Measurements from ENCODE around the gene SRMS. TPM values are rescaled to one million over a fixed set of nuclear protein-coding genes. Genes with fewer than 3 reads are reported as not detected.
A peak's percentile ranks its signal among the peaks of the same experiment; 100 is the strongest.

Gene SRMS
- polyA plus RNA-seq, 1 donor (not counting 4 experiments of a cell fraction or from before 2014, with no cell fraction given), result 0.10 TPM

GRCh38 chr20:63574829-63575743, 27.5 kb upstream of the SRMS start:
- no peaks in the 10 kb centered on the region for H4K20me1 ChIP-seq (ENCODE audit: control insufficient read depth, extremely low read depth, insufficient read depth, low read length)
- H3K9me1 ChIP-seq (ENCODE audit: control insufficient read depth, extremely low read depth, insufficient read depth, low read length), result no peaks in the 10 kb centered on the region
- peaks cover 15% of the 10 kb centered on the region for H3K79me2 ChIP-seq (ENCODE audit: control insufficient read depth, insufficient read depth, low read length)
- no peak overlapping the region for H3K9ac ChIP-seq (ENCODE audit: control insufficient read depth, extremely low read depth, insufficient read depth, low read length)
- H3K36me3 ChIP-seq (ENCODE audit: control insufficient read depth in 2 of 2, extremely low read depth in 1 of 2, insufficient read depth in 2 of 2, low read length in 2 of 2), result peaks cover 2 to 3% of the 10 kb centered on the region in 2 experiments
- H3K27me3 ChIP-seq (ENCODE audit: control insufficient read depth, extremely low read depth, insufficient read depth, low read length), result no peaks in the 10 kb centered on the region
- no peak for DNase-seq (ENCODE audit: low read depth, low spot score)
- TF ChIP-seq CTCF (optimal IDR thresholded peaks at IDR 0.05 in 1 of 3, IDR thresholded peaks at IDR 0.05 in 1 of 3, conservative IDR thresholded peaks at IDR 0.05 in 1 of 3; ENCODE audit: extremely low read depth in 1 of 3, insufficient read depth in 2 of 3, low read length in 3 of 3) (no peak), EZH2 (IDR thresholded peaks at IDR 0.05; ENCODE audit: low read length) (no peak)
- dilution Hi-C loops (cut with MboI; ENCODE audit: extremely low pct_ligation_motif_present, low sequenced_read_pairs), result no loop called here
- no peak overlapping the region for H2AFZ ChIP-seq (ENCODE audit: control insufficient read depth, low read length)
- no peak overlapping the region for H3K27ac ChIP-seq (ENCODE audit: control insufficient read depth, insufficient read depth, low read length)
- H3K4me2 ChIP-seq (ENCODE audit: control insufficient read depth, extremely low read depth, insufficient read depth, low read depth, low read length), result no peak overlapping the region
- no peaks in the 10 kb centered on the region for H3K9me3 ChIP-seq (ENCODE audit: control insufficient read depth, low read depth, low read length)
- peaks cover 13% of the 10 kb centered on the region for H3K4me1 ChIP-seq (ENCODE audit: control insufficient read depth, extremely low read depth, insufficient read depth, low read length)
- no peak for FAIRE-seq
- H3K4me3 ChIP-seq (ENCODE audit: control insufficient read depth in 2 of 3, extremely low read depth in 1 of 3, insufficient read depth in 2 of 3, low read depth in 1 of 3, low read length in 3 of 3), result no peak overlapping the region

DNA sequence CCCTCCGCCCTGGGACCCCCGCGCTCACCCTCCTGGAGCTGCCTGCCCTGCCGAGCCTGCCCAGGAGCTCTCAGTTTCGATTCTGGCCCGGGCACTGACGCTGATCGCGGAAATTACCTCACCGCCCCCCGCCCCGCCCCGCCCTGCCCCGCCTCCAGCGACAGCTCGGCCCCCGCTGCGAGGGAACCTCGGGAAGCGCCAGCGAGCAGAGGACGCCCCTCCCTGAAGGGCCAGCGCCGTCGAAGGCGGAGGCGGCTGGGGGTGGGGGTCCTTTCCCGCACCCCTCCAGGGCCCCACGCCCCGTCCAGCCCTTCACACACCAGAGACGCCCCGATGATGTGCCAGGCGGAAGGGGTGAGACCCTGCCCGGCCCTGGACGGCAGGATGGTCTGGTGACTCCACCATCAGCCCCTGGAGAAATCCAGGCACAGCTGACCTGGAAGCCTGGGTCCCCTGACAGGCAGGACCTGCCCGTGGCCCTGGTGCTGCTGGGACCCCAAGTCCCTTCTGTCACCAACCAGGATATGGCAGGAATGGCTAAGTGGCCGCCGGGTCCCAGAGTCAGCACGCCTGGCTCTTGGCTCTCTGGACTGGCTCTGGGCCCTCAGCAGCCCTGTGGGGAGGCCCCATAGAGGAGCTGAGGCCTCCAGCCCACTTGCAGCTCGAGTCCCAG, 26.7 kb upstream of the SRMS start, which contains the start of gene HELZ2:
Gene HELZ2, minus strand, starts transcription at position 84 of the 673 bp plus-strand sequence. CDS start 1,854 bp downstream, outside the sequence.
- peak within 1 kb of the TSS; percentile 80 for H3K27ac ChIP-seq (ENCODE audit: control insufficient read depth, insufficient read depth, low read length)
- H3K36me3 ChIP-seq (ENCODE audit: control insufficient read depth in 2 of 2, extremely low read depth in 1 of 2, insufficient read depth in 2 of 2, low read length in 2 of 2), result peaks cover 3 to 5% of the 10 kb centered on the region in 2 experiments
- H3K9ac ChIP-seq (ENCODE audit: control insufficient read depth, extremely low read depth, insufficient read depth, low read length), result peak within 1 kb of the TSS; percentile 93
- peak within 1 kb of the TSS; percentile 78 to 96 (median 91) for H3K4me3 ChIP-seq (ENCODE audit: control insufficient read depth in 2 of 3, extremely low read depth in 1 of 3, insufficient read depth in 2 of 3, low read depth in 1 of 3, low read length in 3 of 3)
- H3K9me1 ChIP-seq (ENCODE audit: control insufficient read depth, extremely low read depth, insufficient read depth, low read length), result no peaks in the 10 kb centered on the region
- H2AFZ ChIP-seq (ENCODE audit: control insufficient read depth, low read length), result peak within 1 kb of the TSS; percentile 82
- H3K4me2 ChIP-seq (ENCODE audit: control insufficient read depth, extremely low read depth, insufficient read depth, low read depth, low read length), result peak within 1 kb of the TSS; percentile 77
- H3K9me3 ChIP-seq (ENCODE audit: control insufficient read depth, low read depth, low read length), result no peaks in the 10 kb centered on the region
- no peak for TF ChIP-seq CTCF (optimal IDR thresholded peaks at IDR 0.05 in 1 of 3, IDR thresholded peaks at IDR 0.05 in 1 of 3, conservative IDR thresholded peaks at IDR 0.05 in 1 of 3; ENCODE audit: extremely low read depth in 1 of 3, insufficient read depth in 2 of 3, low read length in 3 of 3)
- no peak for TF ChIP-seq EZH2 (IDR thresholded peaks at IDR 0.05; ENCODE audit: low read length)
- FAIRE-seq, result no peak
- H4K20me1 ChIP-seq (ENCODE audit: control insufficient read depth, extremely low read depth, insufficient read depth, low read length), result no peaks in the 10 kb centered on the region
- H3K27me3 ChIP-seq (ENCODE audit: control insufficient read depth, extremely low read depth, insufficient read depth, low read length), result no peaks in the 10 kb centered on the region
- dilution Hi-C loops (cut with MboI; ENCODE audit: extremely low pct_ligation_motif_present, low sequenced_read_pairs), result no loop called here
- H3K4me1 ChIP-seq (ENCODE audit: control insufficient read depth, extremely low read depth, insufficient read depth, low read length), result peaks cover 13% of the 10 kb centered on the region
- DNase-seq (ENCODE audit: low read depth, low spot score), result no peak
- peaks cover 16% of the 10 kb centered on the region for H3K79me2 ChIP-seq (ENCODE audit: control insufficient read depth, insufficient read depth, low read length)
